ENCODE measurements around the gene ZNF438. TPM values are rescaled to one million over a fixed set of nuclear protein-coding genes. Genes with fewer than 3 reads are reported as not detected.

ZNF438 gene
- total and polyA plus RNA-seq, 10 of the 15 experiments (the other 5 are each of a cell fraction or from before 2014, with no cell fraction given): 0.93 to 5.2 (median 1.9) TPM

DNA sequence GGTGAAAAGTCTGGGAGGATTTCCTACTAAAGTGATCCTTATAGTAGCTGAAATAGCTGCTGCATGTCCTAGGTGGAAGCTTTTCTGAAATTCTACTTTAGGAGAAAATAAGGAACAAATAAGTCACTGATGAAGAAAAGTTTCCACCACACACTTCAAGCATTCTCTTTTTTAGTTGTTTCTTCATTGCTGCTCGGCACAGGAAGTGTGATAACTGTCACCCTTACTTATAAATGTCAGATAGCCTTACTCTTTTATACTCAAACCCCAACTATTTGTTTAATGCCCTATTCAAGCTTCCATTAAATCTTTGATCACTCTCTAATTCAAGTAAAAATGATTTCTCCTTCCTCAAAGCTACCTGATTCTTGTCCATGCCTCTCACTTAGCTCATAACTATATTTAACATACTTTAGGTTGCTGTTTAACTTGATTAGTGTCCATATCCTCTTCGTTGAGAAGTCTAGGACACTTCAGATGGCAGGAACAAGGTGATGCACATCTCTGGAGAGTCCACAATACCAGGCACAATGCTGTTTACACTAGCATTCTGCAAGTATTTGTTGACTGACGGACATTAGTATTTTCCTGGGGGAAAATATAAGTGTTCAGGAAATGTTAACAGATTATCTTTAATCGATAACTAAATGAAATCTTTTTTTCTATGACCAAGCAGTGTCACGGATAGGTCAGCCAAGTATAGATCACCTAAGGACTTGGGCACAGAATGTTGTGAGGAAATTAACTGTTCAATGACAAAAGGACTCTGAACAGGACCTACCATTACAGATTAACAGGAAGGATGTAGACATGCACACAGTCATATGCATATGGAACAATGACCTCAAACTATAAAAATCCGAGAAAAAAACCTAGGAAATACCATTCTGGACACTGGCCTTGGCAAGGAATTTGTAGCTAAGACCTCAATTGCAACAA, 67.4 kb downstream of the ZNF438 start:
- Histone ChIP-seq H3K4me3 (no peak overlapping the region), H3K4me1 (ENCODE audit: control insufficient read depth, insufficient read depth, low read length) (no peaks in the 10 kb centered on the region), H3K36me3 (ENCODE audit: control insufficient read depth in 2 of 2, insufficient read depth in 2 of 2, low read length in 1 of 2) (no peaks in the 10 kb centered on the region), H2AFZ (ENCODE audit: control insufficient read depth, low read depth, low read length) (no peak overlapping the region), H4K20me1 (ENCODE audit: control insufficient read depth, insufficient read depth) (no peaks in the 10 kb centered on the region), H3K79me2 (ENCODE audit: control insufficient read depth, insufficient read depth, low read length) (no peaks in the 10 kb centered on the region), H3K9ac (ENCODE audit: control insufficient read depth, insufficient read depth, low read length) (no peak overlapping the region), H3K9me3 (replicated peaks; ENCODE audit: control insufficient read depth, insufficient read depth, low read length) (no peaks in the 10 kb centered on the region), H3K27me3 (replicated peaks in 1 of 2; ENCODE audit: control insufficient read depth in 2 of 2, insufficient read depth in 2 of 2, low read length in 1 of 2) (no peaks in the 10 kb centered on the region), H3K4me2 (ENCODE audit: control insufficient read depth, insufficient read depth) (no peak overlapping the region), H3K27ac (ENCODE audit: control insufficient read depth, insufficient read depth) (no peak overlapping the region)
- TF ChIP-seq RBBP5 (conservative IDR thresholded peaks at IDR 0.05): no peak
- TF ChIP-seq NBN (IDR thresholded peaks at IDR 0.05): no peak
- TF ChIP-seq SMAD1 (IDR thresholded peaks at IDR 0.05; ENCODE audit: low read depth, partially characterized antibody): no peak
- TF ChIP-seq NFYA (IDR thresholded peaks at IDR 0.05; ENCODE audit: borderline replicate concordance, low read depth, low read length): no peak
- TF ChIP-seq CREB1 (IDR thresholded peaks at IDR 0.05; ENCODE audit: low read depth): no peak
- TF ChIP-seq KDM1A (IDR thresholded peaks at IDR 0.05; ENCODE audit: borderline replicate concordance): no peak
- TF ChIP-seq NFIC (IDR thresholded peaks at IDR 0.05; ENCODE audit: low read depth, low read length): no peak
- FAIRE-seq: peak; percentile 13
- no peak for DNase-seq (ENCODE audit: low read depth, low spot score)
- RAD21 ChIA-PET (ENCODE audit: unreplicated experiment): no interaction called here
- POLR2A ChIA-PET: no interaction called here
- WGBS (ENCODE audit: insufficient coverage, insufficient replicate concordance, low lambda C conversion rate, missing lambda C conversion rate): 49% methylated on average over 6 of the region's 6 CpGs
- SMC1A ChIA-PET (ENCODE audit: uncharacterized antibody, unreplicated experiment): interaction anchor here (0.8 to 1.5 kb wide), 5 partner anchors 10 to 172 kb away, joined by 3 to 6 read pairs (median 3); no protein-coding TSS in a partner anchor
- no TSS peak for BruUV-seq (replicated peaks)
- no peak for ATAC-seq
- in situ Hi-C loops (cut with MboI): no loop called here
- CTCF ChIA-PET: no interaction called here
- intact Hi-C loops (cut with micrococcal nuclease; ENCODE audit: unreplicated experiment): loop anchor here (1.0 kb wide), 1 partner anchor 8 kb away; no protein-coding TSS in a partner anchor

DNA sequence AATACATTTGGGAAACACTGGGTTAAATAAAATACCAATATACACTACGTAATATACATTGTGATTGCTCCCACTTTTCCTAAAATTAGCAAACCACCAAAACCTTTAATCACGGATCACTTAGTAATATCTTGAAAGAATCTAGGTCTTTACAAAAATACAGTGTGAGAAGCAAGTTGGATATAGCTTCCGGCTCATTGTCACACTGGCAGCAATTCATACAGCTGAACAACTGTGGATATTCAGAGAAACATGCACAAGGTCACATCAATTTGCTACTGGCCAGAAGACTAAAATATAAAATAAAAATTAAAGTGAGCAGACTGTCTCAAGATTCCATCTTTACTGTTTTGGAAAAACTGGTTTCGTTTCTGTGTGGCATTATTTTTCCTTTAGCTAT, 69.1 kb downstream of the ZNF438 start:
- H3K27ac ChIP-seq (ENCODE audit: control insufficient read depth, insufficient read depth): no peak overlapping the region
- ChIA-PET SMC1A (ENCODE audit: uncharacterized antibody, unreplicated experiment) (no interaction called here), CTCF (no interaction called here), POLR2A (interaction anchor here (0.6 to 0.7 kb wide), 2 partner anchors 61 to 1732 kb away, joined by 4 to 6 read pairs; no protein-coding TSS in a partner anchor), RAD21 (ENCODE audit: unreplicated experiment) (no interaction called here)
- no peak overlapping the region for H3K4me2 ChIP-seq (ENCODE audit: control insufficient read depth, insufficient read depth)
- H4K20me1 ChIP-seq (ENCODE audit: control insufficient read depth, insufficient read depth): no peaks in the 10 kb centered on the region
- no peak overlapping the region for H3K4me3 ChIP-seq
- no peak overlapping the region for H2AFZ ChIP-seq (ENCODE audit: control insufficient read depth, low read depth, low read length)
- no TSS peak for BruUV-seq (replicated peaks)
- no peaks in the 10 kb centered on the region for H3K79me2 ChIP-seq (ENCODE audit: control insufficient read depth, insufficient read depth, low read length)
- H3K27me3 ChIP-seq (replicated peaks in 1 of 2; ENCODE audit: control insufficient read depth in 2 of 2, insufficient read depth in 2 of 2, low read length in 1 of 2): no peaks in the 10 kb centered on the region
- H3K4me1 ChIP-seq (ENCODE audit: control insufficient read depth, insufficient read depth, low read length): no peaks in the 10 kb centered on the region
- H3K9me3 ChIP-seq (replicated peaks; ENCODE audit: control insufficient read depth, insufficient read depth, low read length): no peaks in the 10 kb centered on the region
- WGBS (ENCODE audit: insufficient coverage, insufficient replicate concordance, low lambda C conversion rate, missing lambda C conversion rate): over 99% methylated on average over 4 of the region's 4 CpGs
- H3K9ac ChIP-seq (ENCODE audit: control insufficient read depth, insufficient read depth, low read length): no peak overlapping the region
- ATAC-seq (no peak), DNase-seq (ENCODE audit: low read depth, low spot score) (no peak), FAIRE-seq (no peak)
- H3K36me3 ChIP-seq (ENCODE audit: control insufficient read depth in 2 of 2, insufficient read depth in 2 of 2, low read length in 1 of 2): no peaks in the 10 kb centered on the region
- intact Hi-C loops (cut with micrococcal nuclease; ENCODE audit: unreplicated experiment): no loop called here
- in situ Hi-C loops (cut with MboI): no loop called here
- TF ChIP-seq STAT1 (conservative IDR thresholded peaks at IDR 0.05): no peak
- TF ChIP-seq TCF12 (IDR thresholded peaks at IDR 0.05; ENCODE audit: low read depth, low read length): no peak
- no peak for TF ChIP-seq ZNF384 (IDR thresholded peaks at IDR 0.05; ENCODE audit: borderline replicate concordance, low read depth, low read length)
- no peak for TF ChIP-seq ZSCAN29 (IDR thresholded peaks at IDR 0.05)
- TF ChIP-seq, protein P1, sequence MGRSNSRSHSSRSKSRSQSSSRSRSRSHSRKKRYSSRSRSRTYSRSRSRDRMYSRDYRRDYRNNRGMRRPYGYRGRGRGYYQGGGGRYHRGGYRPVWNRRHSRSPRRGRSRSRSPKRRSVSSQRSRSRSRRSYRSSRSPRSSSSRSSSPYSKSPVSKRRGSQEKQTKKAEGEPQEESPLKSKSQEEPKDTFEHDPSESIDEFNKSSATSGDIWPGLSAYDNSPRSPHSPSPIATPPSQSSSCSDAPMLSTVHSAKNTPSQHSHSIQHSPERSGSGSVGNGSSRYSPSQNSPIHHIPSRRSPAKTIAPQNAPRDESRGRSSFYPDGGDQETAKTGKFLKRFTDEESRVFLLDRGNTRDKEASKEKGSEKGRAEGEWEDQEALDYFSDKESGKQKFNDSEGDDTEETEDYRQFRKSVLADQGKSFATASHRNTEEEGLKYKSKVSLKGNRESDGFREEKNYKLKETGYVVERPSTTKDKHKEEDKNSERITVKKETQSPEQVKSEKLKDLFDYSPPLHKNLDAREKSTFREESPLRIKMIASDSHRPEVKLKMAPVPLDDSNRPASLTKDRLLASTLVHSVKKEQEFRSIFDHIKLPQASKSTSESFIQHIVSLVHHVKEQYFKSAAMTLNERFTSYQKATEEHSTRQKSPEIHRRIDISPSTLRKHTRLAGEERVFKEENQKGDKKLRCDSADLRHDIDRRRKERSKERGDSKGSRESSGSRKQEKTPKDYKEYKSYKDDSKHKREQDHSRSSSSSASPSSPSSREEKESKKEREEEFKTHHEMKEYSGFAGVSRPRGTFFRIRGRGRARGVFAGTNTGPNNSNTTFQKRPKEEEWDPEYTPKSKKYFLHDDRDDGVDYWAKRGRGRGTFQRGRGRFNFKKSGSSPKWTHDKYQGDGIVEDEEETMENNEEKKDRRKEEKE (IDR thresholded peaks at IDR 0.05): no peak
- no peak for TF ChIP-seq BMI1 (IDR thresholded peaks at IDR 0.05; ENCODE audit: borderline replicate concordance)
- TF ChIP-seq MEF2B (IDR thresholded peaks at IDR 0.05; ENCODE audit: partially characterized antibody, poor library complexity, severe bottlenecking): no peak
- no peak for TF ChIP-seq BACH1 (IDR thresholded peaks at IDR 0.05; ENCODE audit: borderline replicate concordance)
